MG63 (cell line): ENCODE measurements around the gene SIX1. TPM values are rescaled to one million over a fixed set of nuclear protein-coding genes. Genes with fewer than 3 reads are reported as not detected.

ENCODE experiments used
- DNase-seq: peaks from one replicate; pipeline ENCODE4 v3.0.0-alpha.2; 2020
- H3K27me3 ChIP-seq: fragments of 250-450 bp; sonication (Bioruptor Pico); 2 replicates; pipeline ENCODE4 v1.5.1; 2020; ENCODE audit warnings: mild to moderate bottlenecking, moderate library complexity
- H3K36me3 ChIP-seq: fragments of 250-450 bp; sonication (Bioruptor Pico); 2 replicates; pipeline ENCODE4 v1.5.1; 2020; ENCODE audit warnings: mild to moderate bottlenecking, moderate library complexity
- H3K4me3 ChIP-seq: fragments of 250-450 bp; sonication (Bioruptor Pico); 2 replicates; pipeline ENCODE4 v1.5.1; 2020; ENCODE audit warnings: mild to moderate bottlenecking, moderate library complexity
- H3K9me3 ChIP-seq: fragments of 250-450 bp; sonication (Bioruptor Pico); 2 replicates; pipeline ENCODE4 v1.5.1; 2020; ENCODE audit warnings: mild to moderate bottlenecking, moderate library complexity
- total RNA-seq: library from RNA; depleted of rRNA; stranded (reverse); fragments of >200 nt; shearing (Covaris generic); gene quantifications from 2 replicates; pipeline ENCODE4 v1.2.3, GENCODE V29; 2014; ENCODE audit warnings: low replicate concordance

The SIX1 gene
- total RNA-seq, 1 experiment from 2014 or later: 4.1 TPM

DNA sequence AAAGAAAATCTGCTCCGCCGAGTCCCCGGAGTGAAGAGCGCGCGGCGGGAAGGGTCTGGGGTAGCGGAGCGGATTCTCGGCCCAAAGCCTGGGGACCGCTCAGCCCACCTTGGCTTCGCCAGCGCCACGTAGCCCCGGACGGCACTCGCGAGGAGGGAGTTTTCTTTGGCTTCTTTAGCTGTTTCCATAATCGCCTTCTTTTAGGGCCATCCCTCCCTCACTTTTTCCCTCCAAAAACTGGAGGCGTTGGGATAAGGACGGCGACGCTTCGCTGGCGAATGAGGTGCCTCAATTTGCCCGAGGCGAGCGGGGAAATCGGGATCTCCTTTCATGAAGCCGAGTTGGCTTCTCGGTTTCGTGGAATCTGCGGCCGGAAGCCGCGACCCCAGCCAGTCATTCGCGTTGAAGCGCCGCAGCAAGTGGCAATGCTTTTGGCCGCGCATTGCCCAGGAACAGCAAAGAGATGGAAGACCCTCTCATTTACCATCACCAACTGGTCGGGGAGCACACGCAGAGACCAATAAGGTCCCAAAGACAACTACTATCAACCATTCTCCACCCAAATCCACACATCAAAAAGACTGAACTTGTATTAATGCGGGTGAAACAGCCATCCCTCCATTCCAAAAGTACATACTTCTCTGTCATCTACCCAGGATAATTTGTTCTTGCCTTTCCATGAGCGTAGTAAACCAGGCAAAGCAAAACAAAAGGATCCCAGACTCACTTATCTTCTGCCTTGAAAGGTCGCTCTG, 8.4 kb upstream of the SIX1 start:
- Histone ChIP-seq H3K36me3 (no peaks in the 10 kb centered on the region), H3K4me3 (peak overlapping the region; percentile 44), H3K27me3 (no peaks in the 10 kb centered on the region), H3K9me3 (no peaks in the 10 kb centered on the region)
- no peak for DNase-seq

DNA sequence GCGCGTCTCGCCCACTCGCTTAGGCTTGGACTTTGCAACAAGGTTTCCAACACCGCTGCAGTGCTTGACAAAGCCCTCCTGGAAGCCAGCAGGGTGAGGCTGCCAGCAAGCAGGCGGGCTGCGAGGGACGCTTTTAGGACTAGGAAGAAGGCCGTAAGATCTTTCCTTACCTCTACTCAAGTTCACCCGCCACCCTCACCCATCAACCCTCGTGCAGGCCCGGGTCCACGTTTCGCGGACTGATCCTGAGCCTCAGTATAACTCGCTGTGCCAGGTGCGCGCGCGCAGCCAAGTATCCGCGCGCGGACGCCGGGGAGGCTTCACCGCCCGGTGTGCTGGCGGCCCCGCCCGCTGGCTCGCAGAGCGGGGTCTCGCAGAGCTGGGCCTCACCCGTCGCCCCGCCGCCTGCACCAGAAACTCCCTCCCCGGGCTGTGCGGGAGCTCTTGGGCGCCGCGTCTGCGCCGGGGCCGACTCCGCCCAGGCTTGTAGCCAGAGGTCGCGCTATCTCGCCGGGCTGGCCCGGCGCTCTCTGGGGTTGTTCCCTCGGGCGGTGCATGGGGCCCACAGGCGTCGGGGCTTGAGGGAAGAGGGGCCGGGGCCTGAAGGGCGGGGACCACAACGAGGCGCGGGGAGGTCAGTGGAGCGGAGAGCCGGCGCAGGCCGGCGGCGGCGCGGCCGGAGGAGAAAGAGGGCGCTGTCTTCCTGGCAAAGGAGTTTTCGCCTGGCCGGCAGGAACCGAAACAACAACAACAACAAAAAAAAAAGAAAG, 7.6 kb upstream of the SIX1 start:
- peak; percentile 59 for DNase-seq
- H3K36me3 ChIP-seq: no peaks in the 10 kb centered on the region
- H3K27me3 ChIP-seq: no peaks in the 10 kb centered on the region
- peak overlapping the region; percentile 44 for H3K4me3 ChIP-seq
- no peaks in the 10 kb centered on the region for H3K9me3 ChIP-seq

DNA sequence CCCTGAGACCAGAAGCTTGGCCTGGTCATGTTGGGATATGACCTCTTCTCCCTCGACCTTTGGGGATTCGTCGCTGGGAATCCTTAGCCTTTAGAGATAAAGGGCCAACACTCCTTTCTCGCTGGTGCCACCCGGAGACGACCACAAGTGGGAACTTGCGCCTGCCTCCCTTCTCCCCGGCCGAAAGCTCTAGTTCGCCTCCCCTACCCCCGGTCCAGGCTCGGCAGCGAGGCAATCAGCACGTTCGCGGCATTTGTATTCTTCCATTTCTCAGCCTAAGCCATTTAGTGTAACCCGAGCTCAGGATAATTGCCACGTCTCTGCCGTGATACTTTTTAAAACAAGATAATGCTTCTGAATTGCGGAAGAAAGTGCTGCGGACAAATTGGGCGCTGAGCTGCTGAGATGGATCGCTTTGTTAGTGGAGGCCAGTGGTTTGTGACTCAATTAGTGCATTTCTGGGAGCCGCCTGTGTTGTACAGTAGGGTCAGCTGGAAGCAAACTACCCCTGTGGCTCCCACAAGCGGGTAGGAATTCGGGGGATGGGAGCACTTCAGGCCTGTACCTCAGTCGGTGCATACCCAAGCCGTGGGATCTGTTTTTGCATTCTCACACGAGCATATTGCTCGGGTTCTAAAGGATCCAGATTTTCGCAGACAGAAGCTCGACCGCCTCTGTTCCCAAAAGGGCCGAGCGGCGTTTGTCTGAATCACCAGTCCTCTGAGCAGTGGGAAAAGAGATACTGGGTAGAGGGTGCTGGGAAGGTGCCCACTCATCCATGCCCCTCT, 6.8 kb upstream of the SIX1 start:
- Histone ChIP-seq H3K4me3 (no peak overlapping the region), H3K36me3 (no peaks in the 10 kb centered on the region), H3K27me3 (no peaks in the 10 kb centered on the region), H3K9me3 (no peaks in the 10 kb centered on the region)
- DNase-seq: no peak

GRCh38 chr14:60655119-60655897, 6.0 kb upstream of the SIX1 start:
- no peaks in the 10 kb centered on the region for H3K9me3 ChIP-seq
- H3K36me3 ChIP-seq: no peaks in the 10 kb centered on the region
- DNase-seq: no peak
- H3K27me3 ChIP-seq: no peaks in the 10 kb centered on the region
- H3K4me3 ChIP-seq: no peak overlapping the region

DNA sequence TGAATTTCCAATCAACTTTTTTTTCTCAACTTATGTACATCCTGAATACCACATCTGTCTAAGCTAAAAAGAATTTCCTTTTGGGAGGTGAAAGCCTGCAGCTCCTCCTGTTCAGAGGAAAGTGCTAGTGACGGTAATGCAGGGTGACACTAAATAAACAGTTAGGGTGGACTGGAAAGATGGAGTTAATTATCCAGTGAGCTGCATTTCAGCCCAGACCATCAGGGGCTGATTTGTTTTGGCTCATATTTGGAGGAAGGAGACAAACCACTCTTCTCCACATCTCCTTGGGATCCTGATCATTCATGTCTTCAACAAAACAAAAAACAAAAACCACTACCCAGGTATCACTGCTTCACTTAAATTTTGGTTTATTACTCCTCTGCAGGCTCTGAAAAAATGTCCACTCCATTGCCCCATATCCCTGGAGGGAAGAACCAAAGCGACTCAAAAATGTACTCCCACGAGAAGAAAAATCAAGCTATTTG, 5.1 kb upstream of the SIX1 start:
- no peak for DNase-seq
- Histone ChIP-seq H3K27me3 (no peaks in the 10 kb centered on the region), H3K36me3 (no peaks in the 10 kb centered on the region), H3K4me3 (no peak overlapping the region), H3K9me3 (no peaks in the 10 kb centered on the region)

GRCh38 chr14:60653701-60654161, 4.5 kb upstream of the SIX1 start:
- Histone ChIP-seq H3K27me3 (no peaks in the 10 kb centered on the region), H3K9me3 (no peaks in the 10 kb centered on the region), H3K36me3 (no peaks in the 10 kb centered on the region), H3K4me3 (no peak overlapping the region)
- DNase-seq: no peak

GRCh38 chr14:60652674-60653651, 3.7 kb upstream of the SIX1 start:
- Histone ChIP-seq H3K4me3 (no peak overlapping the region), H3K9me3 (no peaks in the 10 kb centered on the region), H3K36me3 (no peaks in the 10 kb centered on the region), H3K27me3 (no peaks in the 10 kb centered on the region)
- DNase-seq: no peak

DNA sequence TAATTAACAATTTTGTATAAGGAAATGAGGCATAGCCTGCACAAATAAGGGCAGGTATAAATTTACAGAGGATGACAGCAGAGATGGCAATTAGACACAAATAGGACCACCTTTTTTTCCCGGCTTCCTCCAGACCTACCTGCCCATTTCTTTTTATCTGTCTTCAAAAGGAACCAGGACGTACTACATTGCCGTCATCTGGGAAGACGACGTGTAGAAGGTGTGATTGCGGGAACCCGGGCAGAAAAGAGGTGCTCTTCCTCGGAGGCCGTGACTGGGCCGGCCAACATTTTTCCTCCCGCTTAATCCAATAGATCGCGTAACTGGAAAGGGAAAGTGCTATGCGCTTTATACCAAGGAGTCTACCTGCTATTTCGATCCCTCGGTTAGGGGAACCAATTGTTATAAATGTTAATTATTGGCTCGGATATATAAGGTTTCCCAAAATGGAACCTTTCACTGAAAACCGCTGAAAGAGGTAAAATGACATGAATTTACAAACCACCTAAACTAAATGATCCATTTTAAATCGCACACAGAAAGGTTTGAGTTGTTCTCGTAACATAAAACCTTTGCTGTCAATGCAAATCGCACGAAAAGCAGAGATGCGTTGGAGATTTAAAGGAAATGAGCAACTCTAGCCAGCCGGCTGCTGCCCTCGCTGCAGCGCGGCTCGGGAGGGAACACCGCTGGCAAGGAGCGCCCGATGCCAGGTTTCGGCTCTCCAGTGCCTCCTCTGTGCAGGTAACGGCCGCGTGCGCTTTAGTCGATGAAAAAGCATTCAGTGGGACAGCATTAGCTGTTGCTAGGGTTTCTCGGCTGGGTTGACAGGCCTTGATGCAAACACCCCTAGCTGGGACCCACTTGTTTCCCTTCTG, 2.8 kb upstream of the SIX1 start:
- Histone ChIP-seq H3K36me3 (no peaks in the 10 kb centered on the region), H3K4me3 (no peak overlapping the region), H3K27me3 (no peaks in the 10 kb centered on the region), H3K9me3 (no peaks in the 10 kb centered on the region)
- no peak for DNase-seq

DNA sequence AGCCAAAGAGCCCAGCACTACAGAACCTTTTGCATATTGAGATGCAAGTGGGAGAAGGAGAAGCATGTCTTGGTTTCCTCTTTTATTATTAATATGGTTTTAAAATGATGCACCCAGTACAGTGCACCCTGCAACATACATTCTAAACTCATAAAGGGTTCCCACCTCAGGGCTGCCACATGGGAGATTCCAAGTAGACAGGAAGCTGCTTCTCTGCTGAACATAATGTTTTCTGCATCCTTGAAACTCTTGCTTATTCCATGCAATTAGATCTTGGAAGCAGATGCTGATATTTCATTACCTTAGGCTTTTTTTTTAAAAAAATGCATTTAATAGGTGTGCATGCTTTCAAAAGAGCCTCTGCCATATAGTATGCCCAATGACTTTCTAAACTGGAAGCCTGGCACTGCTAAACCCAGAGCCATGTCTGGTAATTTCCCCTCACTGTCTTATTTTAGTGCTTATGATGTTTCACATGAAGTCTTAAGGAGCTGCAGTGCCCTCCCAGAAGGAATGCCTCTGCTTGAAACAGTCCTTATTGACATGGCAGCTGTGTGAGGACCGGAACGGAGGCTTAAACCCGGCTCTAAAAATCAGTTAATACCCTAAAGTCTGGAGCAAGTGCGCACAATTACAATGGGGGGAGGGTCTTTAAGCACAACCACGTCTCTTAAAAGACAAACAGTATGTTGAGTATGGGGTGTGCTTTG, 2.0 kb upstream of the SIX1 start:
- H3K4me3 ChIP-seq: no peak overlapping the region
- H3K36me3 ChIP-seq: no peaks in the 10 kb centered on the region
- no peaks in the 10 kb centered on the region for H3K9me3 ChIP-seq
- H3K27me3 ChIP-seq: no peaks in the 10 kb centered on the region
- DNase-seq: no peak

DNA sequence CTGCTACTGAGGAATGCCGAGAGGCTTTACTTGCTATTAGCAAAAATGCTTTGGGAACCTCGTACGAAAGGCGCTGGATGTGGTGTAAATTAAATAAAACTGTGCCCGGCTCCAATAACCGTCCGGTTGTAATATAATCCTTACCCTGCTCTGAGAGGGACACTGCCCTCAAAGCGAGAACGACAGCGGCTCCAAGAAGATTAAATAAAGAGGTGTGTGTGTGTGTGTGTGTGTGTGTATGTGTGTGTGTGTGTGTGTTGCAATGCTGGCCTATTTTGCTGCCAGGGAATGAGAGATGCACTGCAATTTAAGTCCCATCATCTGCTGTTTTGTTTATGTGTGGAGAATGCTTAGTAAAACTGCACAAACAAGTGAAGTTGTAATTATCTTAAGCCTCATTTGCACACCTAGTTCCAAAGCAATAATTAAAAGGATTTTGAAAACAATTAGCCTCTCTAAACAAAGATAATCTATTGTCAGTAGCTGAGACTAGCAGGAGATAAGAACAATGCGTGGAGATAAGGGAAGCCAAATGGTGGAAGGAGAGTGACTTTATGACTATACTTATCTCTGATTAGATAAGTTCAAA, 1.2 kb upstream of the SIX1 start:
- Histone ChIP-seq H3K9me3 (no peaks in the 10 kb centered on the region), H3K36me3 (no peaks in the 10 kb centered on the region), H3K27me3 (no peaks in the 10 kb centered on the region), H3K4me3 (peak overlapping the region; percentile 64)
- DNase-seq: no peak

DNA sequence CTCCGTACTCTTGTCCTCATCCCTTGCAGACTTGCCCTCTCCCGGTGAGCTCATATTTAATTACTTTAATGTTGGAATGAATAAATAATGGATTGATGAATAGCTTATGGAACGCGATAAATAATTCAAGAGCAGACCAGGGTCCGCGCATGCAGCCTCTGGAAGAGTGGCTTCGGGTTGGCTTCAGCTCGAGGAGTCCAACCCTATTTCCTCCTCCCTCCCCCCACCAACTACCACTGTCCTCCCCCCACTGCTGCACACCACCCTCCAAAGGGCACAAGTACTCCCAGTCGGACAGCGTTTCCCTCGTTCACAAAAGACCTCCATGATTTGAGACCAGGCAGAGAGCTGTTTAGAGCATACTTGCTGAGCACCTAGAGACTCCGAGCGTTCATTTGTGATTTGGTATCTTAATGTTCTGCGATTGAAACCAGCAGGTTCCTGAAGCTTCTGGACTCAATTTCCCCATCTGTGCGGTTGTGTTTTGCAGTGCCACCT, 647 bp upstream of the SIX1 start:
- peak overlapping the region; percentile 64 for H3K4me3 ChIP-seq
- no peaks in the 10 kb centered on the region; the same call in 1 of the 2 replicates for H3K36me3 ChIP-seq
- no peaks in the 10 kb centered on the region for H3K9me3 ChIP-seq
- DNase-seq: peak; percentile 10
- no peaks in the 10 kb centered on the region for H3K27me3 ChIP-seq

GRCh38 chr14:60648249-60648933, 886 bp downstream of the SIX1 start:
- Histone ChIP-seq H3K9me3 (no peaks in the 10 kb centered on the region), H3K36me3 (peaks cover 3% of the 10 kb centered on the region; the same call in 1 of the 2 replicates), H3K4me3 (peak overlapping the region; percentile 64), H3K27me3 (no peaks in the 10 kb centered on the region)
- peak; percentile 41 for DNase-seq

DNA sequence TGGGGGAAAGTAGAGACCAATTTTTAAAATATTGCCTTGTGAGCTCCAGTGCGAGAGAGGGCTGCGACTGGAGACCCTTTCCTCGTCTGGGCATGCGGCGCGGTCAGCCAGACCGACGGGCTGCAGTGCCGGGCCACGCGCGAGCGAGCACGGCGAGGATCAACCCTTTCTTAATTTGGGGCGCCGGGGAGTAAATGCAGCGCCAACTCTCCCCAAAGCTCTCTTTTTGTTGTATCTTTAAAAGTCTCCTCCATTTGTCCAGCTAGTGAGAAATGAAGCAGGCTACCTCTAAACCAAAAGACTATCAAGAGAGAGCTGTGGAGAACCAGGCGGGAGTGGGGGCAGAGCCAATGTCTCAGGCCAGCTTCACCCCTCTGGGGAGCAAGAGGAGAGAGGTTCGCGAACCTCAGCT, 1.4 kb downstream of the SIX1 start:
- peaks cover 3% of the 10 kb centered on the region; the same call in 1 of the 2 replicates for H3K36me3 ChIP-seq
- no peak for DNase-seq
- H3K9me3 ChIP-seq: no peaks in the 10 kb centered on the region
- no peaks in the 10 kb centered on the region for H3K27me3 ChIP-seq
- H3K4me3 ChIP-seq: peak overlapping the region; percentile 64
